Glomerular visceral epithelial cell (primary cell): ENCODE data around the gene FAM81A.
A peak's percentile ranks its signal among the peaks of the same experiment; 100 is the strongest.
"Not testable (repeated sequence)": the region's sequence is repeated elsewhere in the genome, so short reads cannot be mapped to it uniquely, and the experiment has no call there.

Experiments
- DNase-seq: peaks from one replicate; pipeline ENCODE4 v3.0.0-alpha.2; 2016; ENCODE audit errors: extremely low spot score

Gene FAM81A

DNA sequence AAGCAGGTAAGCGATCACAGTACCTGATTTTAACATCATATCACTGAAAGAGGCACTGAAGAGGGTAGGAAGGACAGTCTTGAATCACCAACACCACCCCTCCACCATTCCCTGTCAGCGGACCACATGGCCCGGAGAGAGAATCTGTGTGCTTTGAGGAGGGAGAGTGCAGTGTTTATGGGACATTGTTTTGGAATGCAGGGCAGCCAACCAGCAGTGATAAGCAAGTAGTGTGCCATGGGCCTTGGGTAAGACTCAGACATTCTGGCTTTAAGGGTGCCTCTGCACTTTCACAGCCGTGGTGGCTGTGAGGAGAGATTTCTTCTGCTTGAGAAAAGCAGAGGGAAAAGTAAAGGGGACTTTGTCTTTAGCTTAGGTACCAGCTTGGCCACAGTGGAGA, 46.4 kb downstream of the FAM81A start:
- no peak for DNase-seq

DNA sequence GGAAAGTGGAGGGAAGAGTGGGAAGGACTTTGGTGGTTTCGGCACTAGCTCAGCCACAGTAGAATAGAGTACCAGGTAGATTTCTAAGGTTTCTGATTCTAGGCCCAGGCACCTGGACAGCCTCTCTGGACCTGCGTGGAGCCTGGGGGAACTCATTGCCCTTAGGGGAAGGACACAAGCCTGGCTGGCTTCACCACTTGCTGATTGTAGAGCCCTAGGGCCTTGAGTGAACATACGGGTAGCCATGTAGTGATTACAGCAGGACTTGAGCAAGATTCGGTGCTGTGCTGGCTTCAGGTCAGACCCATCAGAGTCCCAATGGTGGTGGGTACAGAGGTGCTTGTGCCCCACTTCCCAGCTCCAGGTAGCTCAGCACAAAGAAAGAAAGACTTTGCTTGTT, 47.0 kb downstream of the FAM81A start:
- no peak for DNase-seq

DNA sequence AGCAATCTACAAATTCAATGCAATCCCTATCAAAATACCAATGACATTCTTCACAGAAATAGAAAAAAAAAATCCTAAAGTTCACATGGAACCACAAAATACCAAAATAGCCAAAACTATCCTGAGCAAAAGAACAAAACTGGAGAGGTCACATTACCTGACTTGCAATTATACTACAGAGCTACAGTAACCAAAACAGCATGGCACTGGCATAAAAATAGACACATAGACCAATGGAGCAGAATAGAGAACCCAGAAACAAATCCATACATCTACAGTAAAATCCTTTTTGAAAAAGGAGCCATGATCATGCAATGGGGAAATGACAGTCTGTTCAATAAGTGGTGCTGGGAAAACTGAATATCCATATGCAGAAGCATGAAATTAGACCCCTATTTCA, 51.5 kb downstream of the FAM81A start:
- DNase-seq = not testable (repeated sequence)

DNA sequence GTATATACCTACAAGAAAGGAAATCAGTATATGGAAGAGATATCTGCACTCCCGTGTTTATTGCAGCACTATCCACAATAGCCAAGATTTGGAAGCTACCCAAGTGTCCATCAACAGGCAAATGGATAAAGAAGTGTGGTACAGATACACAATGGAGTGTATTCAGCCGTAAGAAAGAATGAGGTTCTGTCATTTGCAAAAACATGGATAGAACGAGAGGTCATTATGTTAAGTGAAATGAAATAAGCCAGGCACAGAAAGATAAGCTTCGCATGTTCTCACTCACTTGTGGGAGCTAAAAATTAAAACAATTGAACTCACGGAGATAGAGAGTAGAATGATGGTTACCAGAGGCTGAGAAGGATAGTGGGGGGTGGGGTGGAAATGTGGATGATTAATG, 53.1 kb downstream of the FAM81A start:
- no peak for DNase-seq

DNA sequence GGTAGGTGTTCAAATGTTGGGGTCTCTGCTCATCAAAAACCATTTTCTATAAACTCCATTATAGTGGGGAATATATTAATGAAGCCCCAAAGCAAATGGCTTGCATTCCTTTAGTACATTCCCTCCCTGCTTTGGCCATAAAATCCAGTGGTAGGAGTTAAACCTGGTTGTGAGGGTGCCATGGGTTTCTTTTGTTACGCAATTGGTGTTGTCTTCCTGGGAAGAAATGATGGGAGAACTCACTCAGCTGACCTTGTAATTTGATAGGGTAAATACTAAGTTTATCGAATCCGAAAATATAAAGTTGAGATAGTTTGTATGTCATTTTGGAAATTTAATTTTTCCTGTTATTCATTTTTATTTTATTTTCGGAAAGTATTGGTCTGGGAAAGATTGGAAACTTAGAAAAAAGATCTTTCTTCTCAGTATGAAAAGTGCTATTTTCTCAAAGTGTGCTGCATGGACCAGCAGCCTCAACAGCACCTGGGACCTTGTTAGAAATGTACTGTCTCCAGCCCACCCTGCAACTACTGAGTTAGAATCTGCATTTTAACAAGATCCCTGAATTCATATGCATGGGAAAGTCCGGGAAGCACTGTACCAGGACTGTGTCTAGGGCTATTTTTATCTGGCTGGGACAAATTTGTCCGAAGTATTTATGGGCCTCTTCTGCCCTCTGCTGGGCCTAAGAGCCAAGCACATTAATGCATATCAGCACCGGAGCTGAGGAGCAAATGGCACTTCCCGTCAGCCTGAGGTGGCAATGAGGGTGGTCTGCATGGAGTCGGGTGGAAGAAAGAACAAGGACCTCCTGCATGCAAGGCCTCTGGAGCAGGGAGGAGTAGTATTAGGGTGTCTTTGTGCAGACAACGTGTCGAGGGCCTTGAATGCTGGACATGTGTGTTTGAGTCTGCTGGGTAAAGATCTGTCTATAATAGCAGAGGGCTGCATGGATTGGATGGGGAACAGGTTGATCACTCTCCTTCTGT, 54.7 kb downstream of the FAM81A start:
- peak; percentile 77 for DNase-seq

DNA sequence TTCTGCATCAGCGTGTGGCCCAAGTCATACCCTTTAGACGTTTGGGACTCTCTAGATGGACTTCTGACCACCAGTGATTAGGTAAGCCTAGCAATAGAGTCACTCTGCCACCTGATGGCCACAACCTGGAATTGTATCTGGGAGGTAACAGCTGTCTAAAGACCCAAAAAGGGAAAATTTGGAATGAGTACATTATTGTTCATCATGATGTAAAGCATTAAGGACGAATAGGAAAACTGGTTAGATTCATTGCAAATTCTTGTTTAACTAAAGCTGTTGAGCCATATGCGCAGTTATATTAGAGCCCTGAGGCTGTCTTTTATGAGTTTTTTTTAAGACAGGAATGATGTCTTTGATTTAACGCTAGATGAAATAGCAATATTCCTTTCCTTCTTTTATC, 63.6 kb downstream of the FAM81A start:
- DNase-seq = peak; percentile 53

DNA sequence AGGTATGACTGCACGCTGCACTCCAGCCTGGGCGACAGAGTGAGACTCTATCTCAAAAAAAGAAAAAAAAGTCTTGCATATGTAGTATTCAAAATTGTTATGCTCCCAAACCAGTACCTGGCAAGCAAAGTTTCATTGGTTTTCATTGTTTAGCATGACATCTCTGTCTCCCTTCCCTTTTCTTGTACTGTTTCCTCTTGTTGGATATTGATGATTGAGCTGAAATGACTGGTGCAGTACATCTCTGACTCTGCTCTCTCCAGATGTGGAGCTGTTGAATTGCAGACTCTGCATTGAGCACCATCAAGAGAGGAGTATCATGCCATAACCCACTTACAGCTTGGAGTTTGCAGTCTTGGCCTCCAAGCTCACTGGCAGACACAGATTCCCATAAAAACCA, 77.2 kb downstream of the FAM81A start:
- no peak for DNase-seq

DNA sequence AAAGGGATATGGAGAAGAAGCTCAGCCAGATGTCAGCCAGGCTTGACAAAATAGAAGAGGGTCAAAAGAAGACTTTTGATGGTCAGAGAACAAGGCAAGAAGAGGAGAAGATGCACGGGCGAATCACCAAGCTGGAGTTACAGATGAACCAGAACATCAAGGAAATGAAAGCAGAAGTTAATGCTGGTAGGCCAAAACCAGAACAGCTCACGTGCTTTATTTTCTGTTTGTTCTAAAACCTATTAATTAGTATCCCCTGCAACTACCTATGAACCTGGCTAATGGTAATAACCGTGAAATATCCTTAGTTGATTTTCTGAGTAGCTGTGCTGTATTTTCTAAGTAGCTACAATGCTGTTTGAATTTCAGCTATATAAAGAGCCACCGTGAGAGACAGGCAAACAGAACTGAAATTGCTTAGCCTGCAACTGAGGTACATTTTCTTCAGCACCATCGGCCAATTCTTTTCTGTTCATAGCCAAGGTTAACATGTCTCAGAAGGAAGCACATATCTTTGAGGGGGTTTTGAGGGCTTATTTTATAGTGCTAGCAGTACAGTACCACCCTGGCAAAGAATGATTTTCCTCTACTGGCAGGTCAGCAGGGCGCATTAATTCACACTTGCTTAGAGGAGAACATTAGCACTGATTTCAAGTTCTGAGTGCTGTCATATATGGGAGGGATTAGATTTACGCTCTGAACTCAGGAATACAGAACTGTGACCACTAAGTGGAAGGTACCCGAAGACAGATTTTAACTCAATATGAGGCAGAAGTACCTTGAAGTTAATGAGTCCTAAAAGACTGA, 78.9 kb downstream of the FAM81A start:
- no peak for DNase-seq

DNA sequence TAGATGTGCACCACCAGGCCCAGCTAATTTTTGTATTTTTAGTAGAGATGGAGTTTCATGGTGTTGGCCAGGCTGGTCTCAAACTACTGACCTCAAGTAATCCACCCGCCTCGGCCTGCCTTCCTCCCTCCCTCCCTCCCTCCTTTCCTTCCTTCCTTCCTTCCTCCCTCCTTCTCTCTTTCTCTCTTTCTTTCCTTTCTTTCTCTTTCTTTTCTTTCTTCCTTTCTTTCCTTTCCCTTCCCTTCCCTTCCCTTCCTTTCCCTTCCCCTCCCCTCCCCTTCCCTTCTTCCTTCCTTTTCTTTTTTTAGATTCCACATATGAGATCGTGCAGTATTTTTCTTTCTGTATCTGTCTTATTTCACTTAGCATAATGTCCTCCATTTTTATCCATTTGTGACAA, 81.3 kb downstream of the FAM81A start:
- no peak for DNase-seq

DNA sequence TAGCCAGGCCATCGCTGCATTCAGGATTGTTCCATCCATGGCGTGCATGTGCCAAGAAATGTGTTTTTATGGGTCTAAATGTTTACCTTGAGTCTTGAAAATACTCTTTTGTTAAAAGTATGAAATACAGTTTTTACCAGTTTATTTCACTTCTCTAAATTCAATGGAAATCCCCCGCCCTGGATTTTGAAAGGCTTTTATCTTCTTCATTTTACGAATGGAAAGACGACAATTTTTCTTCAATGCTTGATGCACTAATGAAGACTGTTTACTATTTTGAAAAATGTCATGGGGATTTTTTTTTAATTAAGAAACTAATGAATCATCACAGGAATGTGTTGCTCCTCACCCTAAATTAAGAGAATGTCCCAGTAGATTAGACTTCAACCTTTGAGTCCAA, 83.5 kb downstream of the FAM81A start:
- DNase-seq = no peak

DNA sequence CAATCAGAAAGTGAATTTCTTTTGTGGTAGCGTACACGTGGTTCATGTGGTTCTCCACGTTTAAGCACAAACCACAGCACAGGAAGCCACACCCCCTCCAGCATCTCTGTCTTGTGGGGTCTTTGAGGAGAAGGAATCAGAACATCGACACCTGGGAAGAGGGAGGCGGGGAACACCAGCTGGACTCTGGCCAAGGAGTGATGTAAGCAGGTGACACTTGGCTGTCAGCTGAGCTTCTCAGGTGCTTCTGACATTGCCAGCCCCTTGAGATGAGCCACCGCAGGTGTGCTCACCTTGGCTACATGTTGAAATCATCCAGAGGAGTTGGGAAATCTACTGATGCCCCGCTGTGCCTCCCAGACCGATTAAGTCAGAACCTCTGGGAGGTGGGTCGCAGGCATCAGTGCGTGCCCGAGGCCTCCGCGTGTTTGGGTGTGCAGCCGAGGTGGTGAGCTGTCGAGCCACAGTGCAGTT, 85.0 kb downstream of the FAM81A start:
- no peak for DNase-seq

DNA sequence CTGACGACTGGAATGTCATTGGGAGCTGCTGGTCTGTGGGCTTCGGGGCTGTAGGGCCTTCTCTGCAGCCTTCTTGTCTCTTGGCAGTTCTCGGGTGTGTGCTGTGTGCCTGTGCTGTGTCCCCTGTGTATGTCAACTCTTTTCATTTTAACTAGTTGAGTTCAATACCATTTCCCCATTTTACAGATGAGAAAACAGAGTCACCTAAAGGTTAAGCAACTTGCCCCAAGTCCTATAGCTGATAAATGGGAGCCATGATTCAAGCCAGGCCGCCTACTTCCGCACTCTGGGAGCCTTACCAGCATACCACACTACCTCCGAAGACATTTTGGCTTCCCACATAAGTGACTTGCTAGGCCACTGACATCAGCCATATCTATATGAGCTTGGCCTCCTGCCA, 85.7 kb downstream of the FAM81A start:
- no peak for DNase-seq

DNA sequence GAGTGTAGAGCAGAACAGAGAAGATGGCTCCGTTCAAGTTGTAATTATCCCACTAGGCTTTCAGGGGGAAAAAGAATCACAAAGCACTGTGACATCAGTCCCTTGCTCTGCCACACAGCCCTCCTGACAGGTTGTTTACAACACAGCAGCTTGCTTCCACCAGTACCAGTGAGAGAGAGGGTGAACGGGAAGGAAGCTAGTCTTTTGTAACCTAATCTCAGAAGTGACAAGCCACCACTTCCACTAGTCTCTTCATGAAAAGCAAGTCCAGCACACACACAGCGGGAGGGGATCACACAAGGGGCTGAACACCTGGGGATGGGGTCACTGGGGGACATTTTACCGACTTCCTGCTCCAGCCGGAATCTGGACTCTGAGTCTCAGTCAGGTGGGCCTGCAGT, 86.3 kb downstream of the FAM81A start:
- no peak for DNase-seq

DNA sequence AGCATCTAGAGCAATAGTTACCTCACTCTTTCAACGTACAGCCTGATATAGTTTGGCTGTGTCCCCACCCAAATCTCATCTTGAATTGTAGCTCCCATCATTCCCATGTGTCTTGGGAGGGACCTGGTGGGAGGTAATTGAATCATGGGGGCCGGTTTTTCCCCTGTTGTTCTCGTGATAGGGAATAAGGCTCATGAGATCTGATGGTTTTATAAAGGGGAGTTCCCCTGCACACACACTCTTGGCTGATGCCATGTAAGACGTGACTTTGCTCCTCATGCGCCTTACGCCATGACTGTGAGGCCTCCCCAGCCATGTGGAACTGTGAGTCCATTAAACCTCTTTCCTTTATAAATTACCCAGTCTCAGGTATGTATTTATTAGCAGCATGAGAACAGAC, 88.5 kb downstream of the FAM81A start:
- DNase-seq = not testable (repeated sequence)

DNA sequence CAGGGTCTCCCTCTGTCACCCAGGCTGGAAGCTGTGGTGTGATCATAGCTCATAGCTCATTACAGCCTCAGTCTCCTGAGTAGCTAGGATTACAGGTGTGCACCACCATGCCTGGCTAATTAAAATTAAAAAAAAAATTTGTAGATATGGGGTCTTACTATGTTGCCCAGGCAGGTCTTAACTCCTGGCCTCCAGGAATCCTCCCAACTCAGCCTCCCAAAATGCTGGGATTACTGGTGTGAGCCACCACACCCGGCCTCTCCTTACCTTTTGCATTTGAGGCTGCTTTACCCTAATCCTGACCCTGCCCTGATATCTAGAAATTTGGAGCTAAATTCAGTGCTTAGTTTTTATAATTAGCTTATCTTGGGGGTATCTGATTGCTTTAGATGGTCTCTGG, 90.4 kb downstream of the FAM81A start:
- DNase-seq = no peak

DNA sequence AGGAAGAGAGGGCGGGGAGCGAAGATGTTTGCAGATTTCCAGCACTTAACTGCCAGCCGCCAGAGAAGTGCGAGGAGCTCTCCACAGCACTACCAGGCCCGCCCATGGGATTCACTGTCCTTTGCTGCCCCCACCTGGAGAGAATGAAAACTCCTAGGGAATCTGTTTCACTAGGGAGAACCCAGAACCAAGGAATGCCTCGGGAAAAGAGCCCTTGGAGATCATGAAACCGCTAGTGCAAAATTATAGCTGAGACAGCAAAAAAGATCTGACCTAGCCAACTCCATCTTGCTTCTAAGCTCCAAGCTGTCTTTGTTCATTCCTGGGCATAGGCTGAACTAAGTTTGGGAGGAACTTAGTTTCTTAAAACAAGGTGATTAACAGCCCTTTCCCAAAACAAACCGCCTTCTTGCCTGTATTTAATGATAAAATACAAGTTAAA, 91.0 kb downstream of the FAM81A start:
- peak; percentile 89 for DNase-seq

DNA sequence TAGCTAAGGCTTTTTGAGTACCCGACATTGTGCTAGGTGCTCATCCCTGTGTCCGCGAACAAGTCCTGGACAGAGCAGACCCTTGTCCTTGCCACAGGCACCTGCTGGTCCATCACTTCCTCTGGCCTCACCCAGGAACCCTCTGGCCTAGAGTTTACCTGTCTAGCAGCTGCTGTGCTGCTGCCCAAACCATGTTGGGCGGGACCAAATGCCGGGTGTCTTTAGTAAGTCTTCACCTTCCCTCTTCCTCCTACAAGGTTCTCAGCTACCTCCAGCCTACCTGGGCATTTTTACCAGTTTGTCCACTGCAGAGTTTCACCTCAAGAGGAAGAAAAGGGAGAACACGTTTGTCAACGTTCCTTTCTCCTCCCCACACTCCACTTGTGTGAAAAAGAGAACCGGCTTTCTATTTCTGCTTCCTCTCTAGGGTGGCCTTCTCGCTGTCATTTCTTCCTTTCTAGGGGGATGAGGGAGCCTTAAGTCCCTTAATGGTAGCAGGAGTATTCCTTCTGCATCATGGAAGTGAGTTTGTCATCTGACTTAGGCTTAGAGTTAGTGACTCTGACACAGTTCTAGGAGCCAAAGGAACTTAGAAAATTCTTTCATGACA, 93.2 kb downstream of the FAM81A start:
- no peak for DNase-seq

DNA sequence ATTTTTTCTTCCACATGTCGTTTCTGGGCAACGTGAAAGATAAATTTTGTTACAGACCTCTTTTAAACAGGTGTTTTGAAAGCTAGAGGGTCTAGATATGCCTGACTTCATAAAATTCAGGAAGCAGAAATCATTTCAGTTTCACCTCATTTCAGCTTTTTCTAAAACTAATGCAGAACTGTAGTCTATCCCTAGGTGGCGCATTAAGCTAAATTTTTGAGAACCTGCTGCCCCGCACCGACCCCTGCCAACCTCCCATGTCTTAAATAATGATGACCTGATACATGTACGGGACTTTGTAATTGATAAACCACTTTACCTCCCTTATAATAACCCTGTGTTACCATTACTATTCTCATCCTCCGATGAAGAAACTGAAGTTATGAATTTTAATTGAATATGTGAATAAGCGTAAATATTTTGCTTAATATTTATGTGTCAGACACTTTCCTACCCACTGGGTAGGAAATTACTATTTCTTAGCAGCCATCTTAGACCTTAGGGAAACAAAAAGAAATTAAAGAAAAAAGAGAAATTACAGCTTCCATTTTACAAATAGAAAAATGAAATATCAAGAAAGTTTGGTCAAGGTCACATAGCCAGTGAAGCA, 94.9 kb downstream of the FAM81A start:
- peak; percentile 63 for DNase-seq

DNA sequence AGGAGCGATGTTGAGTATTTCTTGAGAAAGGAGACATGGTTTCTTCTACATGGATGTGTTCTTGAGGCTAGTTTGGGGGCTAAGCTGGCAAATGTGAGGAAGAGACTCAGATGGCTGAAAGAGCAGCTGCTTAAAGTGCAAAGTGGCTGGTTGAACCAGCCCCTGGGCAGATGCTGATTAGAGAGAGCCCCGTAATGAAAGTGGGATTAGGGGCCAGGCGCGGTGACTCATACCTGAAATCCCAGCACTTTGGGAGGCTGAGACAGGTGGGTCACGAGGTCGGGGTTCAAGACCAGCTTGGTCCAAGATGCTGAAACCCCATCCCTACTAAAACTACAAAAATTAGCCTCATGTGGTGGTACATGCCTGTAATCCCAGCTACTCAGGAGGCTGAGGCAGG, 98.6 kb downstream of the FAM81A start:
- no peak for DNase-seq

DNA sequence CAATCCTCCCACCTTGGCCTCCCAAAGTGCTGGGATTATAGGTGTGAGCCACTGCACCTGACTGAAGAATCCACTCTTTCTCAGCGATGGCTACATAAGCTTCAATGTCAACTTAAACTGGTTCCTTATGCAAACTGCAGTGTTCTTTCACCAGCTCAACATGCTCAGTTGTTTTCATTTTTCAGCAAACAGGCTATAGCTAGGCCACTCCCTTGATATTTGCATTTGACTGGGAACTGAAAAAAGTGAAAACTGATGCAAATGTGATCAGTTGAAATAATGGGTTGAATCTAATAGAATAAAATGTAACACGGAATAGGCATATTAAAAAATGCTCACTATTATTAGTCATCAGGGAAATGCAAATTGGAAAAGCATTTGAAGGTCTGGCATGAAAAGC, 99.4 kb downstream of the FAM81A start:
- DNase-seq = no peak

DNA sequence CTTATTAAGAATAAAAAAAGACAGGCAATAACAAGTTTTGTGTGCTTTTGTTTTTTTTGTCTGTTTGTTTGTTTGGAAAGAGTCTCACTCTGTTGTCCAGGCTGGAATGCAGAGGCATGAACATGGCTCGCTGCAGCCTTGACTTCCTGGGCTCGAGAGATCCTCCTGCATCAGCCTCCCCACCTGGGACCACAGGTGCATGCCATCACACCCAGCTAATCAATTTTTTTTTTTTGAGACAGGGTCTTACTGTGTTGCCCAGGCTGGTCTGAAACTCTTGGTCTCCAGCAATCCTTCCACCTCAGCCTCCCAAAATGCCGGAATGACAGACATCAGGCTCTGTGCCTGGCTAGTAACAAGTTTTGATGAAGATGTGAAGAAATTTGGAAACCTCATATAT, 100.5 kb downstream of the FAM81A start:
- no peak for DNase-seq

DNA sequence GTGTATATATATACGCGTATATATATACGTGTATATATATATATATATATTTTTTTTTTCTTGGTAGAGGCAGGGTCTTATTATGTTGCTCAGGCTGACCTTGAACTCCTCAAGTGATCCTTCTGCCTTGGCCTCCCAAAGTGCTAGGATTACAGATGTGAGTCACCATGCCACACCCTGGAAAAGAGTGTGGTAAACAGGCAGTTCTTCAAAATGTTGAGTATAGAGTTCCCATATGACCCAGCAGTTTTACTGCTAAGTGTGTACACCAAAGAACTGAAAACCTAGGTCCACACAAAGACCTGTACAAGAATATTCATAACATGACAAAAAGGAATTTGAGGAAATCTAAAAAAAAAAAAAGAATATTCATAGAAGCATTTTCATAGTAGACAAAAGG, 101.8 kb downstream of the FAM81A start:
- no peak for DNase-seq
